H7 (cell line): ENCODE measurements around the gene USP54. TPM values are rescaled to one million over a fixed set of nuclear protein-coding genes. Genes with fewer than 3 reads are reported as not detected.

Source experiments
- DNase-seq: peaks from one replicate; pipeline ENCODE4 v3.0.0; 2012
- H3K27me3 ChIP-seq: 2 replicates; pipeline ENCODE4 v1.6.0; 2011; ENCODE audit warnings: mild to moderate bottlenecking, low read length; ENCODE audit not compliant: control insufficient read depth, insufficient read depth
- H3K36me3 ChIP-seq: replicated peaks from 2 replicates; pipeline ENCODE4 v1.5.1; 2011; ENCODE audit warnings: low read length; ENCODE audit not compliant: control insufficient read depth, insufficient read depth
- H3K4me3 ChIP-seq: 2 replicates; pipeline ENCODE4 v1.5.1; 2011; ENCODE audit warnings: low read depth, mild to moderate bottlenecking, control low read depth, low read length, moderate library complexity; ENCODE audit not compliant: insufficient read depth
- total RNA-seq: library from RNA; depleted of rRNA; stranded (reverse); fragments of >200 nt; shearing (Covaris generic); gene quantifications from 2 replicates; pipeline ENCODE4 v1.2.3, GENCODE V29; 2014

The USP54 gene
- total RNA-seq, 1 experiment from 2014 or later = 28.4 TPM

GRCh38 chr10:73529089-73529832 is 61.9 kb downstream of the USP54 start:
- peaks cover 4% of the 10 kb centered on the region for H3K36me3 ChIP-seq
- H3K27me3 ChIP-seq = no peaks in the 10 kb centered on the region
- no peak overlapping the region for H3K4me3 ChIP-seq
- peak; percentile 79 for DNase-seq

- H3K27me3 ChIP-seq = no peaks in the 10 kb centered on the region
- H3K36me3 ChIP-seq = peaks cover 10% of the 10 kb centered on the region
- no peak for DNase-seq
- H3K4me3 ChIP-seq = no peak overlapping the region
Measured at GRCh38 chr10:73522263-73522662, 68.9 kb downstream of the USP54 start.

- Histone ChIP-seq H3K4me3 (no peak overlapping the region), H3K27me3 (no peaks in the 10 kb centered on the region), H3K36me3 (peaks cover 18% of the 10 kb centered on the region)
- DNase-seq = no peak
Measured at GRCh38 chr10:73519336-73519735, 71.8 kb downstream of the USP54 start.

- DNase-seq = no peak
- Histone ChIP-seq H3K27me3 (no peaks in the 10 kb centered on the region), H3K4me3 (no peak overlapping the region), H3K36me3 (peaks cover 18% of the 10 kb centered on the region)
Measured at GRCh38 chr10:73517166-73517888, 73.8 kb downstream of the USP54 start.

GRCh38 chr10:73512207-73512743 is 78.9 kb downstream of the USP54 start:
- Histone ChIP-seq H3K27me3 (no peaks in the 10 kb centered on the region), H3K36me3 (peaks cover 10% of the 10 kb centered on the region), H3K4me3 (no peak overlapping the region)
- DNase-seq = no peak

- no peaks in the 10 kb centered on the region for H3K27me3 ChIP-seq
- no peaks in the 10 kb centered on the region for H3K36me3 ChIP-seq
- DNase-seq = no peak
- H3K4me3 ChIP-seq = no peak overlapping the region
Measured at GRCh38 chr10:73509695-73510094, 81.4 kb downstream of the USP54 start.

- no peaks in the 10 kb centered on the region for H3K27me3 ChIP-seq
- H3K36me3 ChIP-seq = no peaks in the 10 kb centered on the region
- no peak overlapping the region for H3K4me3 ChIP-seq
- DNase-seq = no peak
Measured at GRCh38 chr10:73506491-73506890, 84.7 kb downstream of the USP54 start.

- DNase-seq = peak; percentile 30
- no peak overlapping the region for H3K4me3 ChIP-seq
- no peaks in the 10 kb centered on the region for H3K36me3 ChIP-seq
- H3K27me3 ChIP-seq = no peaks in the 10 kb centered on the region
Measured at GRCh38 chr10:73506074-73506473, 85.1 kb downstream of the USP54 start.

GRCh38 chr10:73503037-73503436 is 88.1 kb downstream of the USP54 start:
- no peak for DNase-seq
- H3K27me3 ChIP-seq = no peaks in the 10 kb centered on the region
- peaks cover 4% of the 10 kb centered on the region; the same call in 1 of the 2 replicates for H3K36me3 ChIP-seq
- no peak overlapping the region for H3K4me3 ChIP-seq

- DNase-seq = no peak
- peaks cover 4% of the 10 kb centered on the region; the same call in 1 of the 2 replicates for H3K36me3 ChIP-seq
Measured at GRCh38 chr10:73501651-73502050, 89.5 kb downstream of the USP54 start.

GRCh38 chr10:73497623-73498022 is 93.5 kb downstream of the USP54 start:
- no peak overlapping the region for H3K4me3 ChIP-seq
- H3K36me3 ChIP-seq = peaks cover 4% of the 10 kb centered on the region; the same call in 1 of the 2 replicates
- DNase-seq = no peak

More at GRCh38 chr10:73501651-73502050, 89.5 kb downstream of the USP54 start:
- no peaks in the 10 kb centered on the region for H3K27me3 ChIP-seq
- H3K4me3 ChIP-seq = no peak overlapping the region

GRCh38 chr10:73495884-73496674 is 95.1 kb downstream of the USP54 start, which contains the start of gene PPP3CB:
Gene PPP3CB, minus strand, starts transcription at chr10:73496024. Its CDS starts 135 bp downstream, at chr10:73495889.
- Histone ChIP-seq H3K36me3 (peaks cover 4% of the 10 kb centered on the region; the same call in 1 of the 2 replicates), H3K4me3 (peak within 1 kb of the TSS; percentile 95), H3K27me3 (no peaks in the 10 kb centered on the region)
- no peak for DNase-seq

More at GRCh38 chr10:73497623-73498022, 93.5 kb downstream of the USP54 start:
- H3K27me3 ChIP-seq = no peaks in the 10 kb centered on the region

- DNase-seq = peak; percentile 94
- no peaks in the 10 kb centered on the region for H3K27me3 ChIP-seq
- peaks cover 4% of the 10 kb centered on the region; the same call in 1 of the 2 replicates for H3K36me3 ChIP-seq
- peak overlapping the region; percentile 95 for H3K4me3 ChIP-seq
Measured at GRCh38 chr10:73495226-73495883, 95.8 kb downstream of the USP54 start.

GRCh38 chr10:73494877-73495225 is 96.3 kb downstream of the USP54 start:
- peaks cover 4% of the 10 kb centered on the region; the same call in 1 of the 2 replicates for H3K36me3 ChIP-seq
- DNase-seq = no peak
- H3K4me3 ChIP-seq = peak overlapping the region; percentile 95
- no peaks in the 10 kb centered on the region for H3K27me3 ChIP-seq
